Activated naive CD4-positive, alpha-beta T cell treated with anti-CD3 and anti-CD28 coated beads, Interleukin-2, amount 10 ng/mL, durations not matched to agents 7 days and 5 days (primary cell): Measurements from ENCODE around the gene RIMBP3C.
"Not testable (repeated sequence)": the region's sequence is repeated elsewhere in the genome, so short reads cannot be mapped to it uniquely, and the experiment has no call there.

Experiments used
- CTCF ChIA-PET: fragments of 350-600 bp; sonication (Branson Sonifier 250); formaldehyde crosslinking; loops from one replicate; lab custom pipeline; 2021; ENCODE audit warnings: antibody characterized with exemption; lab: Charles Lee
- DNase-seq: peaks from one replicate; pipeline ENCODE4 v3.0.0-alpha.2; 2020
- H3K27ac Mint-ChIP-seq: one replicate; pipeline ENCODE4 v1.8.0; 2021; ENCODE audit warnings: mild to moderate bottlenecking, moderate library complexity, mixed read lengths
- H3K27me3 Mint-ChIP-seq: one replicate; pipeline ENCODE4 v1.8.0; 2021; ENCODE audit warnings: mild to moderate bottlenecking, mixed read lengths
- H3K36me3 Mint-ChIP-seq: one replicate; pipeline ENCODE4 v1.8.0; 2021; ENCODE audit warnings: mixed read lengths
- H3K4me1 Mint-ChIP-seq: one replicate; pipeline ENCODE4 v1.8.0; 2021; ENCODE audit warnings: mixed read lengths
- H3K4me3 Mint-ChIP-seq: one replicate; pipeline ENCODE4 v1.8.0; 2021; ENCODE audit warnings: mild to moderate bottlenecking, moderate library complexity, mixed read lengths
- H3K9me3 Mint-ChIP-seq: one replicate; pipeline ENCODE4 v1.8.0; 2021; ENCODE audit warnings: mixed read lengths

Gene RIMBP3C

GRCh38 chr22:21568347-21569075 is 17.2 kb upstream of the RIMBP3C start:
- peak overlapping the region; percentile 92 for H3K27ac Mint-ChIP-seq
- peak overlapping the region; percentile 93 for H3K4me3 Mint-ChIP-seq
- peaks cover 55% of the 10 kb centered on the region for H3K4me1 Mint-ChIP-seq
- no peaks in the 10 kb centered on the region for H3K9me3 Mint-ChIP-seq
- peaks cover 28% of the 10 kb centered on the region for H3K36me3 Mint-ChIP-seq
- DNase-seq: peak; percentile 48
- CTCF ChIA-PET: interaction anchor here (0.9 to 1.7 kb wide), 2 partner anchors 61 to 74 kb away, joined by 4 to 6 read pairs; no protein-coding TSS in a partner anchor
- peaks cover 14% of the 10 kb centered on the region for H3K27me3 Mint-ChIP-seq

DNA sequence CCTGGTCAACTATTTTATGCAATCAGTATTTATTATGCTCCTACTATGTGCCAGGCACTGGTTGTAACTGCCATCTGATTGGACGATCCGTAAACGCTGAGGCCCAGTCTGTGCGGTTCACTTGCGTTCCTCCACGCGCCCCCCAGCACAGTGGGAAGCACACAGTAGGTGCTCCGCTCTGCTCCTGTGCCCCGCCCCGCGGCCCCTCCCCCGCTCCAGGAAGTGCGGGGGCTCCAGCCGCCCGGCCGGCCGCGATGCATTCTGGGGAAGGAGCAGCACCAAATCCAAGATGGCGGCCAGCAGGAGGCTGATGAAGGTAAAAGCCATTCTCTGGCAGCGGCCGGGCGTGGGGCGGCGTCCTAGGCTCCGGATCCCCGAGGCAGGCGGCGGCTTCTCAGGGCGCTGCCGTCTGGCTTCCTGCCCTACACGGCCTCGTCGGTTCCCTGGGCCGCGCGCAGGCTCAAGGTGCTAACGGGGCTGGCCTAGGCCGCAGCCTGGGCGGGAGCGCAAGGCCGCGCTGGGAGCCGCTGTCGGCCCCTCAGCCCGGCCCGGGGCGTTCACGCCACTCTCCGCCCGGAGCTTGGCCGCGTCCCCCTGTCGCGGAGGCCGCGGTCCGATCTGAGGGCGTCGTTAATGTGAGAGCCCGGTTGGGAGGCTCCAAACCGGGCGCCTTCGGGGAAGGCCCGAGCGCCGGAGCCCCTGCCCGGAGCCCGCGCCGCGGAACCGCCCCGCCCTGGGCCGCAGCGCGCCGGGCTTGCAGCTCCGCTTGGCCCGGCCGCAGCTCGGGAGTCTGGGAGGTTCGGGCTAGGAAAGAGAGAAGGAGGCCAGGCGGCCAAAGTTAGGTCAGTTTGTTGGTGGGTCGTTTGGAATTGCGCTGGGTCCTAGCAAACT is 16.4 kb upstream of the RIMBP3C start, which contains the start of gene UBE2L3:
Gene UBE2L3 (plus strand): TSS at position 259 of the 891 bp plus-strand sequence. CDS start 31 bp downstream, at position 290.
- Mint-ChIP-seq H3K4me1 (peaks cover 47% of the 10 kb centered on the region), H3K4me3 (peak within 1 kb of the TSS; percentile 93), H3K36me3 (peaks cover 25% of the 10 kb centered on the region), H3K27me3 (peaks cover 14% of the 10 kb centered on the region), H3K27ac (peak within 1 kb of the TSS; percentile 92), H3K9me3 (no peaks in the 10 kb centered on the region)
- CTCF ChIA-PET: interaction anchor here (1.7 kb wide), 1 partner anchor 62 kb away, joined by 6 read pairs; no protein-coding TSS in a partner anchor
- peak; percentile 89 for DNase-seq

DNA sequence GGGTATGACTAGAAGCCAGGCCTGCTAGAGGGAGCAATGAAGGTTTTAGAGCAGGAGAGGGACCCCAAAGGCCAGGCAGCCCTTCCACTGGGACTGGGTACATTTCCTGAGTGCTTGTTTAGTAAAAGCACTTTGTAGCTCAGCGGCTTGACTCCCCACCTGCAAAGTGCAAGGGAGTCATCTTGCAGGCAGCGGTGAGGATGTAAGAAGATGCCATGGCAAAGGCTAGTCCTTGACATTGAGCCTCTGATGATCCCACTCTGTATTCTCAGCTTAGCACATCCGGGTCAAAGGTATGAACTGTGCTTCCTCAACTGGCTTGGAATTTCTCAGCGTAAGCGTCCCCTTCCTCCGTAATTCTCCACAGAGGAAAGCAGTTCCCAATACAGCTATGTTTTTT is 13.2 kb upstream of the RIMBP3C start:
- no peak for DNase-seq
- H3K27ac Mint-ChIP-seq: peak overlapping the region; percentile 15

GRCh38 chr22:21563912-21564311 is 12.7 kb upstream of the RIMBP3C start:
- no peak overlapping the region for H3K4me3 Mint-ChIP-seq
- H3K27me3 Mint-ChIP-seq: peaks cover 39% of the 10 kb centered on the region
- peaks cover 12% of the 10 kb centered on the region for H3K4me1 Mint-ChIP-seq
- H3K36me3 Mint-ChIP-seq: peaks cover 7% of the 10 kb centered on the region
- no peak for DNase-seq
- no peaks in the 10 kb centered on the region for H3K9me3 Mint-ChIP-seq
- H3K27ac Mint-ChIP-seq: peak overlapping the region; percentile 15
- CTCF ChIA-PET: interaction anchor here (1.3 kb wide), 1 partner anchor 79 kb away, joined by 3 read pairs; no protein-coding TSS in a partner anchor

More for the DNA sequence above, 13.2 kb upstream of the RIMBP3C start:
- peaks cover 10% of the 10 kb centered on the region for H3K36me3 Mint-ChIP-seq
- peaks cover 39% of the 10 kb centered on the region for H3K27me3 Mint-ChIP-seq
- no peaks in the 10 kb centered on the region for H3K9me3 Mint-ChIP-seq
- H3K4me1 Mint-ChIP-seq: peaks cover 16% of the 10 kb centered on the region
- H3K4me3 Mint-ChIP-seq: no peak overlapping the region
- CTCF ChIA-PET: interaction anchor here (1.3 kb wide), 1 partner anchor 79 kb away, joined by 3 read pairs; no protein-coding TSS in a partner anchor

DNA sequence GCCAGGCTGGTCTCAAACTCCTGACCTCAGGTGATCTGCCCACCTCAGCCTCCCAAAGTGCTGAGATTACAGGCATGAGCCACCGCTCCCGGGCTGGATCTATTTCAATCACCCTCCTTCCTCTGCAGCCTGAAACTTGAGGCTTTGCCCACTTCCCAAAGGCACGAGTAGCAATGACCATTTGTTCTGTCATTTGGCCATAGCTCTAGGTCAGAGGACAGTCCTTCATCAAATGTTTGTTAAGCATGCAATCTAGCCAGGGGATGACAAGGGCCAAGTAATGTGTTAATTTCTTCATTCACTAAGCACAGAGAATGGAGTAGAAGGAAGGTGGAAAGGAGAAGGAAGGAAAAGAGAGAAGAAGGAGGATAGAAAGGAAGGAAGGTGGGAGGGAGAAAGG is 9.4 kb upstream of the RIMBP3C start:
- H3K4me1 Mint-ChIP-seq, H3K27ac Mint-ChIP-seq, H3K9me3 Mint-ChIP-seq, H3K36me3 Mint-ChIP-seq, DNase-seq, H3K4me3 Mint-ChIP-seq, CTCF ChIA-PET: not testable (repeated sequence)
- peaks cover 40% of the 10 kb centered on the region for H3K27me3 Mint-ChIP-seq

GRCh38 chr22:21559345-21560125 is 8.3 kb upstream of the RIMBP3C start:
- H3K9me3 Mint-ChIP-seq, H3K4me1 Mint-ChIP-seq, DNase-seq, CTCF ChIA-PET, H3K27ac Mint-ChIP-seq, H3K36me3 Mint-ChIP-seq, H3K4me3 Mint-ChIP-seq: not testable (repeated sequence)
- H3K27me3 Mint-ChIP-seq: peaks cover 40% of the 10 kb centered on the region

DNA sequence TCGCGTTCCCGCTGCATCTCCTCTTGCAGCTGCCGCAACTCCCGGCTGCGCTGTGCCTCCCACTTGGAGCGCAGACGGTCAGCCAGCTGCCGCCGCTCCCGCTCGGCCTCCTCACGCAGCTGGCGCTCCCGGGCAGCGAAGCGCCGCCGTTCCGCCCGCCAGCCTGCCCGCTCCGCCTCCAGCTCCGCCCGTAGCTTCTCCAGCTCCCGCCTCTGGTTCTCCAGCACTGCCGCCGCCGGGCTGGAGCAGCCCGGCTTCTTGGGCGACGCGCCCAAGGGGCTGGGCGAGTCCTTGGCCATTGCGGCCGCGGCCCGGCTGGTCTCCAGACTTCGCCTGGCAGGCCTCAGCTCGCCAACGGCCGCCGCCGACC is 598 bp downstream of the RIMBP3C start:
- DNase-seq, H3K27me3 Mint-ChIP-seq, H3K27ac Mint-ChIP-seq, H3K36me3 Mint-ChIP-seq, H3K4me1 Mint-ChIP-seq, CTCF ChIA-PET, H3K9me3 Mint-ChIP-seq, H3K4me3 Mint-ChIP-seq: not testable (repeated sequence)

DNA sequence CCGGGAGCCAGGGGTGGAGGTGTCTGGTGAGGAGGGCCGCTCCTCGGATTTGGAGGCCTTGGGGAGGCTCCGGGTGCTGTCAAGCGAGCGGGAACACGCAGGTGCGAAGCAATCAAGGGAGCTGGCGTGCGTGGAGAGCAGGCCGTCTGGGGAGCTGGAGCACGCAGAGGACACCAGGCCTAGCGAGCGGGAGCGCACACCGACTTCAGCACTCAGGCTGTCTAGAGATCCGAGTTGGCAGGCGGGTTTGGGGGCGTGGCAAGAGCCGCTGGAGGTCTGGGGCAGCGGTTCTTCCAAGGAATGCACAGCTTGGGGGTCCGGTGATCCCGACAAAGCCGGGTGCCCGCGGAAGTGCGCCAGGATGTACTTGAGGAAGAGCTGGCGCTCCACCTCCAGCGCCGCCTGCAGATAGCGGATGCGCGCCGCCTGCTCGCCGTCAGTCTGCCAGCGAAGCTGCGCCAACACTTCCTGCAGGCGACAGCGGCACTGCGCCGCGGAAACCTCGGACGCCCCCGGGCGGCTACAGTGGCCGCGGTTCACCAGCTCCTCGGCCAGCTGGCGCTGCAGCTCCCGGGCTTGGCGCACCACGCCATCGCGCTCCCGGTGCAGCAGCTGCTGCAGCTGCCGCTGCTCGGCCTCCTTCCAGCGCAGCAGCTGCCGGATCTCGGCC is 1.1 kb downstream of the RIMBP3C start:
- H3K36me3 Mint-ChIP-seq, H3K27me3 Mint-ChIP-seq, CTCF ChIA-PET, DNase-seq, H3K27ac Mint-ChIP-seq, H3K4me3 Mint-ChIP-seq, H3K9me3 Mint-ChIP-seq, H3K4me1 Mint-ChIP-seq: not testable (repeated sequence)

- DNase-seq, H3K36me3 Mint-ChIP-seq, H3K4me3 Mint-ChIP-seq, H3K4me1 Mint-ChIP-seq, H3K9me3 Mint-ChIP-seq, H3K27ac Mint-ChIP-seq, H3K27me3 Mint-ChIP-seq, CTCF ChIA-PET: not testable (repeated sequence)
Measured at GRCh38 chr22:21549558-21549957, 1.7 kb downstream of the RIMBP3C start.

DNA sequence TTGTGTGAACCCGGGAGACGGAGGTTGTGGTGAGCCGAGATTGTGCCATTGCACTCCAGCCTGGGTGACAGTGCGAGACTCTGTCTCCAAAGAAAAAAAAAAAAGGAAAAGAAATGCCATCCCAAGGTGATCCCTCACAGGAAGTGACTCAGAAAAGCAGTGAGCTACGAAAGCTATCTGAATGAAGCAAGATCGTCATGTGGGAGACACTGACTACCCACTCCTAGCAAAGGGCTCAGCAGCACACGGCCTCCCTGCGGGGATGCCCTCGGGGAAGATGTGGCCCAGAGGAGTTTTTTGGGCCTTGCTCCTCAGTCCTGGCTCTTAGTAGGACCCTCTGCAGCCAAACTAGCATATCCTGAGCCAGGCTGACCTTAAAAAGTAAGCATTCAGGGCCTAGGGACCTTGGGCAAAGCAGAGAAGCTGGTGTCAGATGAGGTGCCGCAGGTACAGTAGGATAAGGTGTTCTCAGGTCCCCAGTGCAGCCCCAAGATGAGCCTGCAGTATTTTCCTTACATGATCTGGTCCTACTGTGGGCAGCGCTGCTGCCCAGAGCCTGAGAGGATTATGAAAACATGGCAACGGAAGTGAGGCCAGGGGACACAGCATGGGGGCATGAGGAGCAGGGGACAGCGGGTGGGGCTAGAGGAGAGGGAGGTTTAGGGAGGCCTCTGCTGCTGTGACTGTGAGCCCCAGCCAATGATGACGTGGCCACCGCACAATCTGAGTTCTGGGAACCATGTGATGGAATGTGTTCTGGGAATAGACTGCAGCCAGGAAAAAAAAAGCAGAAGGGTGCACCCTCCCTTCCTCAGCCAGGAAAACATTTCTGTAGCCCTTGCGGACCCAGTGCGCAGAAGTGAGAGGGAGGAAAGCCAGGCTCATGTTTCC is 6.6 kb downstream of the RIMBP3C start:
- H3K9me3 Mint-ChIP-seq: not testable (repeated sequence)

GRCh38 chr22:21539862-21540261 is 11.4 kb downstream of the RIMBP3C start:
- H3K27me3 Mint-ChIP-seq, DNase-seq, H3K4me1 Mint-ChIP-seq, H3K9me3 Mint-ChIP-seq, CTCF ChIA-PET, H3K36me3 Mint-ChIP-seq, H3K27ac Mint-ChIP-seq, H3K4me3 Mint-ChIP-seq: not testable (repeated sequence)

More for the DNA sequence above, 6.6 kb downstream of the RIMBP3C start:
- CTCF ChIA-PET, H3K4me3 Mint-ChIP-seq, DNase-seq, H3K4me1 Mint-ChIP-seq, H3K27me3 Mint-ChIP-seq, H3K27ac Mint-ChIP-seq, H3K36me3 Mint-ChIP-seq: not testable (repeated sequence)

DNA sequence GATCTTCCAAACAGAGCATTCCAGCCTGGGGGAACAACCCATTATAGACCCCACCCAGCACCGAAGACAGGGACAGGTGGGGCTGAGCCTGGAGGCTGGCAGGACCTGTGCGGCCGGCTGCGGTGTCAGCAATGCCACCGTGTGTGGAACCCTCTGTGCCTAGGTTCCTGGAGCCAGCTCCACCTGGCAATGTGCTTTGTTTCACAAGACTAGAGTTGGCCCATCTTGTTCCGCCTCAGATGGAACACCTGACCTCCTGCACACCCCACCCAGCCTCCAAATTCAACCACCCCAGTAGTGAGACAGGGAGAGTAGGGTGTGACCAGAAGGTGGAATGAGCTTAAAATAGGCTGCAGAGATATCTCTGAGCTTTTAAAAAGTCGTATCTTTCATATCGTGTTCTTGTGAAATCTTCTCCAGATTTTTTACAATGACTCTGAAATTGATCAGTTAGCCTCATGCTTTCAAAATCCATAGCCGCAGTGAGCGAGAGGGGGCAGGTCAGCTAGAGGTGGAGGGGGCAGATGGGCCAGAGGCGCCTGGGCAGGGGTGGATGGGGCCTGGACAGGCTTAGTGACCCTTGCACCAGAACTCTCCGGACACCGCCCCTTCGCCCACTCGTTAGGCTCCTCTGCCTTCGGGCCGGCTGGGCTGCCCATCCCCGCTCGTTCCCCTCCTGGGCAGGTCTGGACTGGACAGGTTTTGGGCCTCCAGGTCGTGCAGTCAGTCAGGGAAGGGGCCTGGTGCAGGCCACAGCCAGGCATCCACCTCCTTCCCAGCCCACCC is 18.2 kb downstream of the RIMBP3C start:
- H3K9me3 Mint-ChIP-seq, H3K27me3 Mint-ChIP-seq, H3K27ac Mint-ChIP-seq, H3K4me3 Mint-ChIP-seq, H3K36me3 Mint-ChIP-seq, H3K4me1 Mint-ChIP-seq, DNase-seq, CTCF ChIA-PET: not testable (repeated sequence)
